HUES64 (cell line): ENCODE results near the gene CRACR2B.

Source experiments
- H3K27ac ChIP-seq: 2 replicates; pipeline ENCODE4 v1.7.0; 2013; ENCODE audit warnings: low read depth, low read length, inconsistent platforms
- H3K27me3 ChIP-seq: 2 replicates; pipeline ENCODE4 v1.6.1; 2013; ENCODE audit warnings: mild to moderate bottlenecking, low read length; ENCODE audit not compliant: insufficient read depth
- H3K36me3 ChIP-seq: 2 replicates; pipeline ENCODE4 v1.6.1; 2013; ENCODE audit warnings: mild to moderate bottlenecking, low read length; ENCODE audit not compliant: insufficient read depth
- H3K4me1 ChIP-seq: 2 replicates; pipeline ENCODE4 v1.6.1; 2013; ENCODE audit warnings: mild to moderate bottlenecking, low read length, moderate library complexity; ENCODE audit not compliant: insufficient read depth
- H3K4me3 ChIP-seq: 2 replicates; pipeline ENCODE4 v1.5.1; 2013; ENCODE audit warnings: mild to moderate bottlenecking, low read length, moderate library complexity
- H3K9ac ChIP-seq: 2 replicates; pipeline ENCODE4 v1.6.1; 2013; ENCODE audit warnings: mild to moderate bottlenecking, low read depth, low read length
- H3K9me3 ChIP-seq: 2 replicates; pipeline ENCODE4 v1.6.1; 2013; ENCODE audit warnings: low read depth, low read length; ENCODE audit not compliant: insufficient read depth
- WGBS: fragments of 150-250, 120-280 bp; methylation state at CpG from one replicate; pipeline ENCODE4 v1.1.7; 2013; ENCODE audit warnings: missing lambda C conversion rate; 5-methylcytosine and 5-hydroxymethylcytosine counted together

CRACR2B gene

DNA sequence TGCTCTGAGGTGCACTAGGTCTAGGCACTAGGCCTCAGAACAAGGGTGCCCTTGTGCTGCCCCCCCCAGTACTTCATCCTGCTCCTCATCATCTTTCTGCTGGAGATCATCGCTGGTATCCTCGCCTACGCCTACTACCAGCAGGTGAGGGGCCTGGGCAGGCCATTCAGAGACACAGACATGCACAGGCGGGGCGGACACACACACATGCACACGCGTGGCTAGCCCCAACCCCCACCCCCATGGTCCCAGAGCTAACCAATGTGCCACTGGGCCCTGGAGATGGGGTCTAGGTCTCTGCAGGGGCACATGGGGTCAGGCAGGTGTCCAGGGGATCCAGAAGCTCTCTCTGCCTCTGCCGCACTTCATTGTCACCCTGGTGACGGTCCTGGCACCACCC lies 9.0 kb downstream of the CRACR2B start:
- Histone ChIP-seq H3K4me1 (peaks cover 6% of the 10 kb centered on the region), H3K36me3 (peaks cover 47% of the 10 kb centered on the region)

DNA sequence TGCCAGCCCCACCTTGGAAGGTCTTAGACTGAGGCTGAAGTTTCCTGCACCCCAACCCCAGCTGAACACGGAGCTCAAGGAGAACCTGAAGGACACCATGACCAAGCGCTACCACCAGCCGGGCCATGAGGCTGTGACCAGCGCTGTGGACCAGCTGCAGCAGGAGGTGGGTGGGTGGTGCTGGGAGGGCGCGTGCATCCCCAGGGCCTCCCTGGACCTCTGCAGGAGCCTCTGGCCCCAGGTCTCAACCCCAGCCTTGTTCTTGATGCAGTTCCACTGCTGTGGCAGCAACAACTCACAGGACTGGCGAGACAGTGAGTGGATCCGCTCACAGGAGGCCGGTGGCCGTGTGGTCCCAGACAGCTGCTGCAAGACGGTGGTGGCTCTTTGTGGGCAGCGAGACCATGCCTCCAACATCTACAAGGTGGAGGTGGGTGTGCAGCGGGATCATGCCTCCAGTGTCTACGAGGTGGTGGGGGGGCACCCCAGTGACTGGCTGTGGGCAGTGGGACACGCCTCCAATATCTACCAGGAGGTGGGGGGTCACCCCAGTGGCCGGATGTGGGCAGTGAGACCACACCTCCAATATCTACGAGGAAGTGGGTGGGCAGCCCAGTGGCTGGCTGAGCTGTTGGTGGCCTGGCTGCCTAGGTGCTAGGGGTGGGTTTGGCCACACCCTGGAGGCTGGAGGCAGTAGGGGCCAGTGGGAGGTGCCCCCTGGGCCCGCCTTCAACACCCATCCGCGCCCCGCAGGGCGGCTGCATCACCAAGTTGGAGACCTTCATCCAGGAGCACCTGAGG lies 9.7 kb downstream of the CRACR2B start:
- Histone ChIP-seq H3K4me3 (no peak overlapping the region), H3K36me3 (peaks cover 47% of the 10 kb centered on the region), H3K4me1 (no peaks in the 10 kb centered on the region), H3K9ac (no peak overlapping the region), H3K27ac (no peak overlapping the region), H3K9me3 (no peaks in the 10 kb centered on the region), H3K27me3 (peaks cover under 1% of the 10 kb centered on the region; the same call in 1 of the 2 replicates)
- 96% methylated on average over 22 of the region's 22 CpGs for WGBS

More for the DNA sequence above, 9.0 kb downstream of the CRACR2B start:
- WGBS = 86% methylated on average over 9 of the region's 9 CpGs
- peaks cover 7% of the 10 kb centered on the region for H3K27me3 ChIP-seq
- no peak overlapping the region for H3K9ac ChIP-seq
- H3K9me3 ChIP-seq = no peaks in the 10 kb centered on the region
- H3K27ac ChIP-seq = no peak overlapping the region
- no peak overlapping the region for H3K4me3 ChIP-seq

DNA sequence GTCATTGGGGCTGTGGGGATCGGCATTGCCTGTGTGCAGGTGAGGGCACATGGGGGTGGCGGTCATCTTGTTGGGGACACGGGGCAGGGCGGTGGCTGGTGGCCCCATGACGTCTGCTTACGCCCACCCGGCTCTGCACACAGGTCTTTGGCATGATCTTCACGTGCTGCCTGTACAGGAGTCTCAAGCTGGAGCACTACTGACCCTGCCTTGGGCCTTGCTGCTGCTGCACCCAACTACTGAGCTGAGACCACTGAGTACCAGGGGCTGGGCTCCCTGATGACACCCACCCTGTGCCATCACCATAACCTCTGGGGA lies 10.2 kb downstream of the CRACR2B start:
- WGBS = 89% methylated on average over 8 of the region's 8 CpGs
- Histone ChIP-seq H3K36me3 (peaks cover 47% of the 10 kb centered on the region), H3K9ac (no peak overlapping the region), H3K4me1 (no peaks in the 10 kb centered on the region), H3K27me3 (no peaks in the 10 kb centered on the region), H3K9me3 (no peaks in the 10 kb centered on the region), H3K27ac (no peak overlapping the region), H3K4me3 (no peak overlapping the region)

DNA sequence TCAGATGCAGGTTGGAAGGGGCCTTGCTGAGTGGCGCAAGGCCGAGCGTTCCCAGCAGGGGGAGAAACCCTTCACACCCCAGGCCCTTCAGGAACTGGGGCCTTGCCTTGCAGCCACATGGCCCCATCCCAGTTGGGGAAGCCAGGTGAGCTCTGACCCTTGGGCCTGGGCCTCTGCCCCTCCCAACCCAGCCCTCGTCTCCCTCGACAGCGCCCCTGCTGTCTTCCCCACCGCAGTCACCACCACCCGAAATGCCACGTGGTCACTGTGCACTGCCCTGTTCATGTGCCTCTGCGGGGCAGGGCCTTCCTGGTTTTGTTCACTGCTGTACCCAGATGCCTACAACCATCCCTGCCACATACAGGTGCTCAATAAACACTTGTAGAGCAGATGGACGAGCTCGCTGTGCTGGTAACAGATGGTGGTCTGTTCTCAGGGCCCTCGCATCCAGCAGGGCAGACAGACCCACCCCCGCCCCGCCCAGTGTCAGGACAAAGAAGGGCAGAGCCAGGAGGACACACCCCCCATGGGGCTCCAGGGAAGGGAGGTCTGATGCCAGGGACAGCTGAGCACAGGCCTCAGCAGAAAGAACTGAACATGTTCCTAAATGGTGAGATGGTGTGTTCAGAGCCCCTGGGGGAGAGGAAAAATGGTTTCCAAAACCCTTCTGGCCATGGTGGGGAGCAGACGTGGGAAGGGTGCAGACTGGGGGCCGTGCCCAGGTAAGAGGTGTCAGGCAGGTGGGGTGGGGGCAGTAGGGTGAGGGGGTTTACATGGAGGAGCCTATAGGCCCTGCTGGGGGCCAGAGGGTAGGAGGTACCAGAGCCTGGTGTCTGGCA lies 10.9 kb downstream of the CRACR2B start:
- no peak overlapping the region for H3K27ac ChIP-seq
- H3K9ac ChIP-seq = no peak overlapping the region
- H3K36me3 ChIP-seq = peaks cover 47% of the 10 kb centered on the region
- no peak overlapping the region for H3K4me3 ChIP-seq
- 72% methylated on average over 17 of the region's 17 CpGs for WGBS
- no peaks in the 10 kb centered on the region for H3K4me1 ChIP-seq
- H3K9me3 ChIP-seq = no peaks in the 10 kb centered on the region
- H3K27me3 ChIP-seq = no peaks in the 10 kb centered on the region

DNA sequence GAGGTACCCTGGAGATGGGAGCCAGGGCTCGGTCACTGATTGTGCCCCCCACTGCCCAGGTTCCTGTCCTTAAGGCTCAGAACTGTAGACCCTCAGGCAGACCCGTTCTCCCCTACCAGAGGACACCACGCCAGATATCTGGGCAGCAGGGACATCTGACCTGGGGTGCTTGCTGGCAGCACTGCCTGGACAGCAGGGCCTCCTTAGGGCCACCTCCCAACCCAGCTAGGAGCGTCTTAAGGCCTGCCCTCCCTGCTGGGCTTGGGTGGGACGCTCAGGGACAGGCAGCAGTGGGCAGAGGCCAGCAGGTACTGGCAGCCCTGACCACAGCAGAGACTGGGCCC lies 11.5 kb downstream of the CRACR2B start:
- no peak overlapping the region for H3K27ac ChIP-seq
- no peaks in the 10 kb centered on the region for H3K9me3 ChIP-seq
- no peak overlapping the region for H3K4me3 ChIP-seq
- H3K27me3 ChIP-seq = no peaks in the 10 kb centered on the region
- H3K9ac ChIP-seq = no peak overlapping the region
- WGBS = 97% methylated on average over 5 of the region's 5 CpGs
- peaks cover 47% of the 10 kb centered on the region for H3K36me3 ChIP-seq
- H3K4me1 ChIP-seq = no peaks in the 10 kb centered on the region

DNA sequence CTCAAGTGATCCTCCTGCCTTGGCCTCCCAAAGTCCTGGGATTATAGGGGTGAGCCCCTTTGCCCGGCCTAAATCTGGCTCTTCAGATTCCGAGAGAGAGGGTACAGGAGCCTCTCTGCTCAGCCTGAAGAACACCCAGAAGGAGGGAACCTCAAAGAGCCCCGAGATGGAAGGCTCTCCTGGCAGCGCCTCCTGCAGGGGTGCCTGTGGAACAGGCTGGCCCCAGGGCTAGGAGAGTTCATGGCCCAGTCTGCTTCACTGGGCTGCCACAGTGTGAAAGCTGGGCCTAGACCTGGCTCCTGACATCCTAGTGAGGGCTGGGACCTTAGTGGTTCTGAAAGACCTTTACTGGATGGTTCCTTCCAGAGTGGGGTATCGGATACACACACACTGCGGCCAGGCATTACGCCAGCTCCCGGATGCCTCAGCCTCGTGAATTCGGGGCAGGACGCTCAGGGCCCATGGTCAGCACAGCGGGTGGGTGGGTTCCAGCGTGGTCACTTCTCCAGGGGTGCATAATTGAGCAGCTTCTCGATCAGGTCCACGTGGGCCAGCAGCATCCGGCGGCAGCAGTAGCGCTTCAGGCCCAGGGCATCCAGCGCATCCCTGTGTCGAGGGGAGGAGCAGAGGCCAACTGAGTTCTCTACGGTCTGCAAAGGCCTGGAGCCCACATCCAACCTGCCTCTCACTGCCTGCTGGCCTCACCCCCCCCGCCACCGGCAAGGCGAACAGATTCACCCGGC lies 12.3 kb downstream of the CRACR2B start:
- H3K27me3 ChIP-seq = no peaks in the 10 kb centered on the region
- peaks cover 47% of the 10 kb centered on the region for H3K36me3 ChIP-seq
- H3K9me3 ChIP-seq = no peaks in the 10 kb centered on the region
- H3K4me3 ChIP-seq = no peak overlapping the region
- H3K9ac ChIP-seq = no peak overlapping the region; the same call in 1 of the 2 replicates
- H3K4me1 ChIP-seq = peaks cover 2% of the 10 kb centered on the region
- H3K27ac ChIP-seq = no peak overlapping the region
- 91% methylated on average over 25 of the region's 25 CpGs for WGBS

DNA sequence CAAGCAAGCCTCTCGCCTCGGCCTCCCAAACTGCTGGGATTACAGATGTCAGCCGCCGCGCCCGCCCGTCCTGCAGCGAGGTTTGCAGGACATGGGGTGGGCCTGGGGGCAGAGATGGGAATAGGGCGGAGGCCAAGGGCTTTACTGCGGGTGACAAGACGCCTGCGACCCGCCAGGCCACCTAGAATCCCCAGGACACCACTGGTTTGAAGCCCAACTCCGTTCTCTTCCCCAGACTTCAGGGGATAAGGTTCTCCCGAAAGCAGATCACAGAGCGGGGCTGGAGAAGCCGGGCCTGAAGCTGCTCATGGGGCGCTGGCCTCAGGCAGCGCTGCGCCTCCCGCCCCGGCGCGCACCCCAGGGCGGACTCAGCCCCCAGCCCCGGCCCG lies 14.3 kb downstream of the CRACR2B start:
- Histone ChIP-seq H3K27ac (peak overlapping the region; percentile 97), H3K4me1 (peaks cover 12% of the 10 kb centered on the region), H3K36me3 (peaks cover 38% of the 10 kb centered on the region), H3K4me3 (peak overlapping the region; percentile 100), H3K9ac (peak overlapping the region; percentile 100), H3K27me3 (no peaks in the 10 kb centered on the region), H3K9me3 (no peaks in the 10 kb centered on the region)
- under 1% methylated on average over 27 of the region's 27 CpGs for WGBS

DNA sequence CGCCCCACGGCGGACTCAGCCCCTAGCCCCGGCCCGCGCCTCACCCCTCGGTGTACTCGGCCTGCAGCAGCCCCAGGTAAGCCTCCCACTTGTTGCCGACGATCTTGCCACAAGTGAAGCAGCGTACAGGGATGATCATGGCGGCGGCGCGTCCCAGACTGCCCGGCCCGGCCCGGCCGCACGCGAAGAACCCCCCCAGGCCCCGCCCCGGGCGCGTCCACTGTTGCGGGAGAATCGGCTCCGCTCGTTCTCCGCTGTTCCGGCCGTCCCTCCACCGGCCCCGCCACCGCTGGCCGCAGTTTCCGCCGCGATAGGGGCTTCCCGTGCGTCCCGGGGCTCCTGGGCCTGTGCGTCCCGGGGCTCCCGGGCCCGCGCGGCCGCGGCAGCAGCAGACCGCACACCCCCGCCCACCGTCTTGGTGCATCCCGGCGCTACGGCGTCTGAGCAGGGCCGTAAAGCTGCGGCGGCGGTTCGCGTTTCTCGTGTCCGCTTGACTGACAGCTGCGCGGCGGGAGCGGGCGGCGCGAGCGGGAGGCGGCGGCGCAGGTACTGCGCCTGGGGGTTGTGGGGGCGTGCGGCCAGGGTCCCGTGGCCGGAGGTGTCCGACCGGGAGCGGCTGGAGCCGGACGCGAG lies 14.8 kb downstream of the CRACR2B start, which contains the start of the genes POLR2L and TSPAN4:
Gene POLR2L, minus strand, starts transcription at position 160 of the 633 bp plus-strand sequence. Its CDS starts 21 bp downstream, at position 139.
Gene TSPAN4, plus strand, starts transcription at position 483 of the 633 bp plus-strand sequence. CDS start 7,453 bp downstream, outside the sequence.
- no peaks in the 10 kb centered on the region for H3K27me3 ChIP-seq
- H3K9me3 ChIP-seq = no peaks in the 10 kb centered on the region
- peak within 1 kb of the TSS; percentile 100 for H3K9ac ChIP-seq
- WGBS = under 1% methylated on average over 87 of the region's 87 CpGs
- H3K4me3 ChIP-seq = peak within 1 kb of the TSS; percentile 100
- peak within 1 kb of the TSS; percentile 98 for H3K27ac ChIP-seq
- H3K4me1 ChIP-seq = peaks cover 12% of the 10 kb centered on the region
- H3K36me3 ChIP-seq = peaks cover 33% of the 10 kb centered on the region

DNA sequence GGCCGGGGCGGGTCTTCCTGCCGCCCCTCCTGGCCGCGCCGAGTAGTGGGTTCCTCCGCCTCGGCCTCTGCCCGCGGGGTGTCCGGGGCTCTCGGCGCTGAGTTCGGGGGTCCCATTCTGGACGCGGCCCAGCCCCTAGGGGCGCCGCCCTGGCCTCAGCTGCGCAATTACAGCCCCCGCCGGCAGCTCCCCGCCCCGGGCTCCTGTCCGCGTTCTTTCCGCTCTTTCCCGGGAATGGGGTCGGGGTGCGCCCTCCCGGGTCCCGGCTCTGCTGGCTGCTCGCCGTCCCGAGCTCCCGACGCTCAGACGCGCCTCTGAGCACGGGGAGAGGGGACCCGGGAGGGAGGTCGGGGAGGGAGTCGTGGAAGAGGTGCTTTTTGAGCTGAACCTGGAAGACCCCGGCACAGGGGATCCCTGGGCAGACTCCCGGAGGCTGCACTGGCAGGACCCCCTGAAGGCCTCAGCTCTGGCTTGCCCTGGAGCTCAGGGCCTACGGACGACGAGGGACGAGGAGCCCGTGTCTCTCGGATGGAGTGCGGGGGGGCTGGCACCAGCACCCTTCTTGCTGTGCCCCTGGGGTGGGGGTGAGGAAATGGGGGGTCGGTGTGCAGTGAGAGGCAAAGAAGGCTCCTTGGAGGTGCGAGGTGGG lies 15.5 kb downstream of the CRACR2B start:
- Histone ChIP-seq H3K4me1 (peaks cover 12% of the 10 kb centered on the region), H3K27me3 (no peaks in the 10 kb centered on the region), H3K27ac (peak overlapping the region; percentile 98), H3K36me3 (peaks cover 27% of the 10 kb centered on the region), H3K4me3 (peak overlapping the region; percentile 100), H3K9me3 (no peaks in the 10 kb centered on the region), H3K9ac (peak overlapping the region; percentile 66)
- WGBS = under 1% methylated on average over 53 of the region's 53 CpGs
